Bronchial epithelial cell (primary cell): ENCODE results near the gene DBP. TPM values are rescaled to one million over a fixed set of nuclear protein-coding genes. Genes with fewer than 3 reads are reported as not detected.

Experiments used
- DNase-seq: peaks from one replicate; pipeline ENCODE4 v3.0.0-alpha.2; 2010; ENCODE audit warnings: low read depth
- FAIRE-seq: peaks from 2 replicates; lab custom pipeline; 2011; peaks lifted over from hg19 to GRCh38; lab: Jason Lieb, UNC
- H3K27me3 ChIP-seq: 2 replicates; pipeline ENCODE4 v1.5.1; 2011; ENCODE audit warnings: low read length; ENCODE audit not compliant: control insufficient read depth, insufficient read depth
- H3K36me3 ChIP-seq: 2 replicates; pipeline ENCODE4 v1.5.1; 2011; ENCODE audit warnings: low read length; ENCODE audit not compliant: control insufficient read depth, insufficient read depth
- H3K4me3 ChIP-seq: 2 replicates; pipeline ENCODE4 v1.5.1; 2011; ENCODE audit warnings: mild to moderate bottlenecking, low read depth, low read length, control low read depth
- total RNA-seq: library from RNA; depleted of rRNA; stranded (reverse); fragments of >200 nt; gene quantifications from 2 replicates; pipeline ENCODE4 v1.2.1, GENCODE V29; 2014
- TF ChIP-seq, protein P1 (sequence below): IDR thresholded peaks from 2 replicates; pipeline ENCODE4 v1.5.1; 2011; ENCODE audit warnings: mild to moderate bottlenecking, moderate library complexity, low read length, control low read depth, inconsistent platforms; ENCODE audit not compliant: insufficient read depth, severe bottlenecking

Gene DBP
- total RNA-seq, 1 donor from 2014 or later, result 6.6 TPM

DNA sequence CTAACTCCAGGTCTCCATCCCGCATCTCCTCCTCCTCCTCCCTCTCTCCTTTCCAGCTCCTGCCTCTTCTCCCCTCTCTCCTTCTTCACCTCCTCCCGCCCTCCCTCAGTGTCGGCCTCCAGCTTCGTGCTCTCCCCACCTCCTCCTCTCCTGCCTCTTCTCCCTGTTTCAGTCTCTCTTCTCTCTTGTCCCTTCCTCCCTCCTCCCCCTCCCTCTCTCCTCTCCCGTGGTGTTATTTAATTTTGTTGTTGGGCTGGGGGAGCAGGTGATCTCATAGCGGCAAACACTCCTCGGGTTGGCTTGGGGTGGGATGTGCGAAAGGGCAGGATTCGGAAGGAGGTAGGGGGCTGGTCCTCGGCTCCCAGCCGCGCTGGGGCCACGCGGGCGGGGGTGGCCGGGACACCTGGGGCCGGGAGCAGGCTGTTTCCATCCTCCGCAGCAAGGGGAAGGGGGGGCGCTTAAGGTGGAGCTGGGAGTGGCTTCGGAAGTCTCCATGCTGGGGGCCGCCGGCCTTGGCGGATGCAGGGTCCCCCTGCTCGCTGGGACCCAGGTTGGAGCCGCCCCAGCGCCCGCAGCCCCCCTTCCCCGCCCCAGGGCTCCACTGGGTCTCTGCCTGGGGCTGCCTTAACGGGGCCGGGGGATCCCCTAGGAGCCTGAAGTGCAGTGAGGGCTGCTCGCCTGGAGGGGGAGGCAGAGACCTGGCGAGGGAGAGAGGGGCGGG lies 9.0 kb upstream of the DBP start, which contains the start of gene CA11:
Gene CA11, minus strand, starts transcription at position 187 of the 721 bp plus-strand sequence. CDS start 555 bp downstream, outside the sequence.
- TF ChIP-seq, protein P1, sequence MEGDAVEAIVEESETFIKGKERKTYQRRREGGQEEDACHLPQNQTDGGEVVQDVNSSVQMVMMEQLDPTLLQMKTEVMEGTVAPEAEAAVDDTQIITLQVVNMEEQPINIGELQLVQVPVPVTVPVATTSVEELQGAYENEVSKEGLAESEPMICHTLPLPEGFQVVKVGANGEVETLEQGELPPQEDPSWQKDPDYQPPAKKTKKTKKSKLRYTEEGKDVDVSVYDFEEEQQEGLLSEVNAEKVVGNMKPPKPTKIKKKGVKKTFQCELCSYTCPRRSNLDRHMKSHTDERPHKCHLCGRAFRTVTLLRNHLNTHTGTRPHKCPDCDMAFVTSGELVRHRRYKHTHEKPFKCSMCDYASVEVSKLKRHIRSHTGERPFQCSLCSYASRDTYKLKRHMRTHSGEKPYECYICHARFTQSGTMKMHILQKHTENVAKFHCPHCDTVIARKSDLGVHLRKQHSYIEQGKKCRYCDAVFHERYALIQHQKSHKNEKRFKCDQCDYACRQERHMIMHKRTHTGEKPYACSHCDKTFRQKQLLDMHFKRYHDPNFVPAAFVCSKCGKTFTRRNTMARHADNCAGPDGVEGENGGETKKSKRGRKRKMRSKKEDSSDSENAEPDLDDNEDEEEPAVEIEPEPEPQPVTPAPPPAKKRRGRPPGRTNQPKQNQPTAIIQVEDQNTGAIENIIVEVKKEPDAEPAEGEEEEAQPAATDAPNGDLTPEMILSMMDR, result peak; percentile 80
- H3K27me3 ChIP-seq, result no peaks in the 10 kb centered on the region
- FAIRE-seq, result no peak
- H3K36me3 ChIP-seq, result no peaks in the 10 kb centered on the region
- DNase-seq, result peak; percentile 56
- peak within 1 kb of the TSS; percentile 47 for H3K4me3 ChIP-seq

DNA sequence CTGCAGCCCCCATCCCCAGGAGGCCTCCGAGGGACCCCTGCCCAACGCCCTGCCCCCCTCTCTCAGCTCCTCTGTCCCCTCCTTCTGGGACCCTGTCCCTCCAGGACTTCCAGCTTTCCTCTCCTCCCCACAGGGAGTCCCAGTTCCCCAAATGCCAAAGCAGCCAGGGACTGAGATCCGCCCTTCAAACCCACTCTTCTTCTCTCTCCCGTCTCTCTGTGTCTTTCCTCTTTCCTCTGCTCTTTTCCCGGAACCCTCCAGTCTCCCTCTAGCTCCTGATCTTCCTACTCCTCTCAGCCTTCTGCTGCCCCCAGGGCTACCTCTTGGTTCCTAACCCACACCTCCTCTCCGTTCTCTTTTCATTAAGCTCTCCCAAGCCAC lies 8.4 kb upstream of the DBP start:
- H3K4me3 ChIP-seq, result peak overlapping the region; percentile 47

DNA sequence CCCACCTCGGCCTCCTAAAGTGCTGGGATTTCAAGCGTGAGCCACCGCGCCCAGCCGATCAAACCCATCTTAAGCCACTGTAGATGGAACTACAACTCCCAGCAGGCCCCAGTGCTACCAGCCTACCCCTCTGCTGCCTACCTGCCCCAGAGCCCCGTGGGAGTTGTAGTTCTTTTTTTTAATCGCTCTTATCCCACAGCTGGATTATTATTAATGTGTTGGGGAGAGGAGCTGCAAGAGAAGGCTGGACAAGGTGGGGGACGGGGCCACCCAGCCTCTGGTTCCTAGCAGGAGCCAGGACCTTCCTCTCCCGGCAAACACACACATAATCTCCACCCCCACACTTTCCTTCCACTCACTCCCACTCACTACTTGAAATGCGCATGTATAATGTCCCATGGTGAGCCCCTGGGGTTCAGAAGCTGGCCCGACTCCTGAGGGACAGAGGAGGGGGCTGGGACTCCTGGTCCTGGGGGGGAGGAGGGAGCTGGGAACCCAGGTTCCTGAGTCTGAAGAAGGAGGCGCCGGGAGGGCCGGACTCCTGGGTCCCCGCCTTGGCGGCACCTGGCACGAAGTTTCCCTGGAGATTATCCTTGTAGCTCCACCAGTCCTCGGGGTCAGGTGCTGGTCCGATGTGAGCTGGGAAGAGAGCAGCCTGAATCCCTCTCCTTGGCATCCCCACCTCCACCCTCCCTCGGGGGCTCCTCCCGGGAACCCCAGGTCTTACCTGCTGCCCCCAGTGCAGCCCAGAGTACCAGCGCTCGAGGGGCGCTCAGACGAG lies 7.8 kb upstream of the DBP start:
- TF ChIP-seq, protein P1, result no peak
- no peaks in the 10 kb centered on the region for H3K27me3 ChIP-seq
- H3K4me3 ChIP-seq, result peak overlapping the region; percentile 47
- H3K36me3 ChIP-seq, result no peaks in the 10 kb centered on the region
- DNase-seq (peak; percentile 52), FAIRE-seq (no peak)

More for the DNA sequence above, 8.4 kb upstream of the DBP start:
- no peak for DNase-seq
- TF ChIP-seq, protein P1, result no peak
- FAIRE-seq, result no peak
- no peaks in the 10 kb centered on the region for H3K27me3 ChIP-seq
- no peaks in the 10 kb centered on the region for H3K36me3 ChIP-seq

DNA sequence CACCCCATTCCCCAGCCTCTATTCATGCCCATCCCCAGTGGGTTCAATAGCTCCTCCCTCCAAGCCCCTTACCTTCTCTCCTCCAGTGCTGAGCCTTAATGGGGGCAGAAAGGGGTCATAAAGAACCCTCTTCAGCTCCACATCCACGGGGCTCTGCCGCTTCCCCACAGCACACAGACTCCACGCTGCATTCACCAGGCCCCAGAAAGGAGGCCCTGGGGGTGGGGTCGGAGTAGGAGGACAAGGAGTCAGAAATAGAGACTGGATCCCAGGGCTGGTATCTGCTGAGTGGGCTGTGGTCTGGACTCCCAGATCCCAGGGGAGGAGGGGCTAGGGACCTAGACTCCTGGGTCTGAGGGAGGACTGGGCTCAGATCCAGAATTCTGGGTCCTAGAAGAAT lies 7.2 kb upstream of the DBP start:
- no peak for FAIRE-seq
- H3K36me3 ChIP-seq, result no peaks in the 10 kb centered on the region
- DNase-seq, result no peak
- H3K4me3 ChIP-seq, result no peak overlapping the region
- TF ChIP-seq, protein P1, result no peak
- no peaks in the 10 kb centered on the region for H3K27me3 ChIP-seq

DNA sequence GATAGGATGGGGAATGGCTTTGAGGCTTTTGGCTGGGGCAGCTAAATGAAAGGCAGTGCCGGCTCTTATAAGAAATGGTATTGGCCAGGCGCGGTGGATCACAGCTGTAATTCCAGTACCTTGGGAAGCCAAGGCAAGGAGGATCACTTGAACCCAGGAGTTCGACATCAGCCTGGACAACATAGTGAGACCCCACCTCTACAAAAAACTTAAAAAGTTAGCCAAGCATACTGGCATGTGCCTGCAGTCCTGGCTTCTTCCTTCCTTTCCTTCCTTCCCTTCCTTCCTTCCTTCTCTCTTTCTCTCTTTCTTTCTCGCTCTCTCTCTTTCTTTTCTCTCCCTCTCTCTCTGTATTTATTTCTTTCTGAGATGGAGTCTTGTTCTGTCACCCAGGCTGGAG lies 5.7 kb upstream of the DBP start:
- no peak for FAIRE-seq
- Histone ChIP-seq H3K36me3 (no peaks in the 10 kb centered on the region), H3K27me3 (no peaks in the 10 kb centered on the region), H3K4me3 (no peak overlapping the region)
- no peak for DNase-seq
- TF ChIP-seq, protein P1, result no peak
